ENCODE data around the gene CACYBP.

Gene CACYBP

GRCh38 chr1:174998569-174999215 is 1.1 kb upstream of the CACYBP start:
- TF ChIP-seq CTCF (IDR thresholded peaks at IDR 0.05; ENCODE audit: insufficient read depth, low read length, poor library complexity, severe bottlenecking) = peak; percentile 57
- TF ChIP-seq EZH2phosphoT487 (conservative IDR thresholded peaks at IDR 0.05; ENCODE audit: low read length) = no peak
- Histone ChIP-seq H3K36me3 (ENCODE audit: low read length) (peaks cover 9% of the 10 kb centered on the region; the same call in 1 of the 2 replicates), H3K9ac (ENCODE audit: low read length) (peak overlapping the region; percentile 98), H4K20me1 (ENCODE audit: low read depth, low read length) (peaks cover 7% of the 10 kb centered on the region; the same call in 1 of the 2 replicates), H3K27me3 (ENCODE audit: low read length) (no peaks in the 10 kb centered on the region), H3K9me2 (replicated peaks; ENCODE audit: insufficient read depth, low read length) (no peaks in the 10 kb centered on the region), H3K79me2 (ENCODE audit: insufficient read depth, low read length) (peaks cover 38% of the 10 kb centered on the region), H3K27ac (ENCODE audit: low read depth, low read length) (peak overlapping the region; percentile 94), H3K4me2 (ENCODE audit: low read depth, low read length, poor library complexity, severe bottlenecking) (peak overlapping the region; percentile 88), H3F3A (ENCODE audit: insufficient read depth) (peaks cover 37% of the 10 kb centered on the region), H3K4me3 (ENCODE audit: insufficient read depth, low read length, poor library complexity, severe bottlenecking) (peak overlapping the region; percentile 75), H2AFZ (ENCODE audit: low read depth, low read length, severe bottlenecking) (peak overlapping the region; percentile 83), H3K9me3 (ENCODE audit: insufficient read depth, low read length) (no peaks in the 10 kb centered on the region)

GRCh38 chr1:174999216-174999935 is 371 bp upstream of the CACYBP start:
- Histone ChIP-seq H3K27ac (ENCODE audit: low read depth, low read length) (peak overlapping the region; percentile 94), H2AFZ (ENCODE audit: low read depth, low read length, severe bottlenecking) (peak overlapping the region; percentile 83), H3K36me3 (ENCODE audit: low read length) (peaks cover 14% of the 10 kb centered on the region; the same call in 1 of the 2 replicates), H4K20me1 (ENCODE audit: low read depth, low read length) (peaks cover 7% of the 10 kb centered on the region; the same call in 1 of the 2 replicates), H3K9me2 (replicated peaks; ENCODE audit: insufficient read depth, low read length) (no peaks in the 10 kb centered on the region), H3K9me3 (ENCODE audit: insufficient read depth, low read length) (no peaks in the 10 kb centered on the region), H3K27me3 (ENCODE audit: low read length) (no peaks in the 10 kb centered on the region), H3F3A (ENCODE audit: insufficient read depth) (peaks cover 42% of the 10 kb centered on the region; the same call in 1 of the 2 replicates), H3K4me3 (ENCODE audit: insufficient read depth, low read length, poor library complexity, severe bottlenecking) (peak overlapping the region; percentile 83), H3K4me2 (ENCODE audit: low read depth, low read length, poor library complexity, severe bottlenecking) (peak overlapping the region; percentile 88), H3K9ac (ENCODE audit: low read length) (peak overlapping the region; percentile 98), H3K79me2 (ENCODE audit: insufficient read depth, low read length) (peaks cover 45% of the 10 kb centered on the region)
- TF ChIP-seq EZH2phosphoT487 (conservative IDR thresholded peaks at IDR 0.05; ENCODE audit: low read length) = no peak
- no peak for TF ChIP-seq CTCF (IDR thresholded peaks at IDR 0.05; ENCODE audit: insufficient read depth, low read length, poor library complexity, severe bottlenecking)

GRCh38 chr1:175000697-175001187 is 995 bp downstream of the CACYBP start:
- peak overlapping the region; percentile 85 for H3K4me2 ChIP-seq (ENCODE audit: low read depth, low read length, poor library complexity, severe bottlenecking)
- H3K9ac ChIP-seq (ENCODE audit: low read length) = peak overlapping the region; percentile 98
- H4K20me1 ChIP-seq (ENCODE audit: low read depth, low read length) = peaks cover 15% of the 10 kb centered on the region; the same call in 1 of the 2 replicates
- no peaks in the 10 kb centered on the region for H3K27me3 ChIP-seq (ENCODE audit: low read length)
- peaks cover 58% of the 10 kb centered on the region for H3K79me2 ChIP-seq (ENCODE audit: insufficient read depth, low read length)
- H2AFZ ChIP-seq (ENCODE audit: low read depth, low read length, severe bottlenecking) = no peak overlapping the region
- H3K9me2 ChIP-seq (replicated peaks; ENCODE audit: insufficient read depth, low read length) = no peaks in the 10 kb centered on the region
- H3F3A ChIP-seq (ENCODE audit: insufficient read depth) = peaks cover 37% of the 10 kb centered on the region; the same call in 1 of the 2 replicates
- H3K27ac ChIP-seq (ENCODE audit: low read depth, low read length) = peak overlapping the region; percentile 74
- H3K4me3 ChIP-seq (ENCODE audit: insufficient read depth, low read length, poor library complexity, severe bottlenecking) = peak overlapping the region; percentile 83
- H3K36me3 ChIP-seq (ENCODE audit: low read length) = peaks cover 26% of the 10 kb centered on the region; the same call in 1 of the 2 replicates
- TF ChIP-seq CTCF (IDR thresholded peaks at IDR 0.05; ENCODE audit: insufficient read depth, low read length, poor library complexity, severe bottlenecking) = no peak
- TF ChIP-seq EZH2phosphoT487 (conservative IDR thresholded peaks at IDR 0.05; ENCODE audit: low read length) = no peak
- H3K9me3 ChIP-seq (ENCODE audit: insufficient read depth, low read length) = no peaks in the 10 kb centered on the region
